GM13977 (cell line): Measurements from ENCODE around the gene NELFA.

Source experiments
- DNase-seq: peaks from one replicate; pipeline ENCODE4 v3.0.0; 2012; ENCODE audit warnings: low spot score
- in situ Hi-C: fragments of 300-500 bp; cut with MboI; formaldehyde crosslinking; loops from one replicate; pipeline ENCODE4 v1.12.0; 2022; ENCODE audit warnings: low sequenced_read_pairs, low pct_unique_long_range_greater_than_20kb, mixed read lengths, inconsistent platforms; ENCODE audit not compliant: unreplicated experiment
- TF ChIP-seq, protein P1 (sequence below): IDR thresholded peaks from 2 replicates; pipeline ENCODE4 v1.5.1; 2012; ENCODE audit warnings: mild to moderate bottlenecking, control low read depth; ENCODE audit not compliant: insufficient read depth; ENCODE audit errors: extremely low read depth, missing control alignments

Gene NELFA

GRCh38 chr4:1972414-1972813 is 36.4 kb downstream of the NELFA start:
- DNase-seq, result no peak
- TF ChIP-seq, protein P1, sequence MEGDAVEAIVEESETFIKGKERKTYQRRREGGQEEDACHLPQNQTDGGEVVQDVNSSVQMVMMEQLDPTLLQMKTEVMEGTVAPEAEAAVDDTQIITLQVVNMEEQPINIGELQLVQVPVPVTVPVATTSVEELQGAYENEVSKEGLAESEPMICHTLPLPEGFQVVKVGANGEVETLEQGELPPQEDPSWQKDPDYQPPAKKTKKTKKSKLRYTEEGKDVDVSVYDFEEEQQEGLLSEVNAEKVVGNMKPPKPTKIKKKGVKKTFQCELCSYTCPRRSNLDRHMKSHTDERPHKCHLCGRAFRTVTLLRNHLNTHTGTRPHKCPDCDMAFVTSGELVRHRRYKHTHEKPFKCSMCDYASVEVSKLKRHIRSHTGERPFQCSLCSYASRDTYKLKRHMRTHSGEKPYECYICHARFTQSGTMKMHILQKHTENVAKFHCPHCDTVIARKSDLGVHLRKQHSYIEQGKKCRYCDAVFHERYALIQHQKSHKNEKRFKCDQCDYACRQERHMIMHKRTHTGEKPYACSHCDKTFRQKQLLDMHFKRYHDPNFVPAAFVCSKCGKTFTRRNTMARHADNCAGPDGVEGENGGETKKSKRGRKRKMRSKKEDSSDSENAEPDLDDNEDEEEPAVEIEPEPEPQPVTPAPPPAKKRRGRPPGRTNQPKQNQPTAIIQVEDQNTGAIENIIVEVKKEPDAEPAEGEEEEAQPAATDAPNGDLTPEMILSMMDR, result no peak
- in situ Hi-C loops, result no loop called here

GRCh38 chr4:1971456-1972200 is 37.1 kb downstream of the NELFA start:
- DNase-seq, result no peak
- in situ Hi-C loops, result no loop called here
- TF ChIP-seq, protein P1, result no peak

- TF ChIP-seq, protein P1, result no peak
- DNase-seq, result no peak
- in situ Hi-C loops, result no loop called here
Observed at GRCh38 chr4:1970926-1971325, 37.8 kb downstream of the NELFA start.

DNA sequence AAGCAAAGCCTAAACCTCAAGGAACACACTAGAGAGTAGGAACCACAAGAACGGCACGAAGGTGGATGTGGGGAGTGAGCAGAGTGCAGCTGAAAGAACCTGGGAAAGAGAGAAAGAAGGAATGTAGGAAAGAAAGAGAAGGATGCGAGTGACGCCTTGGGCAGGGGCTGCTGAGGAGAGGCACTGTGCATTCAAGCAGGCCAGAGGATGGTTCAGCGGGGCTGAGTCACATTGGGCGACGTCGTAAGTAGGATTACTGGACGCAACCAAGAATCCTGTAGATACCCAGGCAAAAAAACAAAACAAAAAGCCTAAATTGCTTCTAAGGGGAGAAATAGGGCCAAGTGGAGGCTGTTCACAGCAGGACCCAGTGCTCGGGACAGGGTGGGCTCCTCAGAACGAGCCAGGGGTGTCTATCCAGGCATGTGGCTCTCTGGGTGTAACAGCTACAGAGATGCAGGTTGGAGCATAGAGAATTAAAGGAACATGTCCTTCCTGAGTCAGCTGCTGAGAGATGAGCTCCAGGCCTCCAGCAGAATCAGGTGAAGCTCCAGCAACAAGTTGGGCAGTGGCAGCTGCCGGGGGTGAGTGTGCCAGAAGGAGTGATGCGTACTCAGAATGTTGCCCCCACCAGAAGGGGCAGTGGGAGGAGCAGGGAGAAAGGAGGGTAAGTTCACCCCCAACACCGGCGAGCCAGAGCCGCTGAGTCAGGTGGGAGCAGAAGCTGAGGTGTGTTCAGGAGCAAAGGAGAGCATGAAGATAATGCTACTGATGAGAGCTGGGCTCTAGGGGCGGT is 38.6 kb downstream of the NELFA start:
- in situ Hi-C loops, result no loop called here
- no peak for DNase-seq
- TF ChIP-seq, protein P1, result no peak

DNA sequence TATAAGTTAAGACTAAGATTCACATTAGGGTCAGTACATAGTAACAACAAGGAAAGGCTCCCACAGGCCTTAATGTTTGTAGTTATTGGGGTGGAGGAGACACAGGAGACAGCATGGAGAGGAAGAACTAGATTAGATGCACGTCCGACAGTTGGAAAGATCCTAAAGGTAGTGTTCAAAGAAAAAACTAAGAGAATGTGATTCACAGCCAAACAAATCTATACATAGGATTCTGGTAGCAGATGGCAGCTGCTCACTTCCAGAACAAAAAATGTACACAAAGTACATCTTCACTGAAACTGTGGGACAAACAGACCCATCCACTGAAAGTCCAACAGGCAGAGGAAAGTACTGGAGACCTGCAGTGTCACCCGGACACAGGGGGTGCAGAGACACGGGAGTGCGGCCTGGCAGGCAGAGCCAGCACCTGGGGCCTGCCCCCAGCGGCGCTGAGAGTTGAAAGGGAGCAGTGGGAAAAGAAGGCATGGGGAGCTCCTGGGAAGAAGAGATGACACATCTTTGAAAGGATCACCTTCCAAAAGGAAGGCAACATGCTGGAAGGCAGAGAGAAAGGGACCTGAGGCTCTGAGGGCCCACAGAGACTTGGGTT is 40.0 kb downstream of the NELFA start:
- in situ Hi-C loops, result no loop called here
- TF ChIP-seq, protein P1, result no peak
- no peak for DNase-seq

GRCh38 chr4:1967512-1968149 is 41.1 kb downstream of the NELFA start:
- in situ Hi-C loops, result no loop called here
- TF ChIP-seq, protein P1, result no peak
- no peak for DNase-seq
